Thoracic aorta (tissue), 2 donors: ENCODE results near the gene VPS13A. TPM values are rescaled to one million over a fixed set of nuclear protein-coding genes. Genes with fewer than 3 reads are reported as not detected.

Source experiments
- ATAC-seq: fragments of 150-250 bp; one replicate; pipeline ENCODE4 v1.8.0; 2017; ENCODE audit warnings: low read depth; ENCODE audit not compliant: insufficient number of reproducible peaks, low FRiP score
- DNase-seq: peaks from one replicate; pipeline ENCODE4 v3.0.0-alpha.2; 2020; ENCODE audit warnings: low spot score
- H3K27ac ChIP-seq, 2 donors: fragments of 200-600 bp; sonication (generic); 1 replicate in 1 of 2; 2 replicates in 1 of 2; pipeline ENCODE4 v1.5.1; 2016; ENCODE audit warnings: mild to moderate bottlenecking in 2 of 2, moderate library complexity in 2 of 2
- H3K27me3 ChIP-seq: fragments of 200-600 bp; sonication (generic); replicated peaks from 2 replicates; pipeline ENCODE4 v1.6.0; 2016; ENCODE audit warnings: mild to moderate bottlenecking; ENCODE audit not compliant: insufficient read depth
- H3K36me3 ChIP-seq: fragments of 200-600 bp; sonication (generic); one replicate; pipeline ENCODE4 v1.5.1; 2016
- H3K4me1 ChIP-seq, 2 donors: fragments of 200-600 bp; sonication (generic); 1 replicate in 1 of 2; 2 replicates in 1 of 2; pipeline versions ENCODE4 v1.5.1 to v1.6.0; 2016; ENCODE audit warnings: low read depth in 2 of 2, mild to moderate bottlenecking in 1 of 2; ENCODE audit not compliant: control insufficient read depth in 1 of 2
- H3K4me3 ChIP-seq: fragments of 200-600 bp; sonication (generic); 2 replicates; pipeline ENCODE4 v1.5.1; 2016; ENCODE audit warnings: mild to moderate bottlenecking
- H3K9me3 ChIP-seq: fragments of 200-600 bp; sonication (generic); 2 replicates; pipeline ENCODE4 v1.5.1; 2016
- CTCF ChIP-seq: fragments of 200-600 bp; sonication (generic); IDR thresholded peaks from one replicate; pipeline ENCODE4 v1.5.1; 2019; ENCODE audit warnings: antibody characterized with exemption
- total RNA-seq, 2 donors: library from RNA; depleted of rRNA; stranded (reverse); fragments of >200 nt; gene quantifications; one replicate each; pipeline versions ENCODE4 v1.1.0 to v1.2.3, GENCODE V29; 2016

Gene VPS13A
- total RNA-seq, 2 donors from 2014 or later = 54.8 to 94.8 TPM

DNA sequence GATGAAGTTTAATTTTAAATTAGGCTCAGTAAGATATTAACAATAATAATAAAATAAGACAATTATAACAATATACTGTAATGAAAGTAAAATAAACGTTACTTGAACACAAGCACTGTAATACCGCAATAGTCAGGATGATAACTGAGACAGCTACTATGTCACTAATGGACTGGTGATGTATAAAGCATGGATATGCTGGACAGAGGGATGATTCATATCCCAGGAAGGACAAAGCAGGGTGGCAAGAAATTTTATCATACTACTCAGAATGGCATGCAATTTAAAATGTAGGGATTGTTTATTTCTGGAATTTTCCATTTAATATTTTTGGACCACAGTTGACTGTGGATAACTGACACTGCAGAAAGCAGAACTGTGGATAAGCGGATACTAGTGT, 196.9 kb downstream of the VPS13A start:
- no peak overlapping the region for H3K4me3 ChIP-seq
- no peak for ATAC-seq
- DNase-seq = no peak
- TF ChIP-seq CTCF = no peak
- no peak overlapping the region for H3K27ac ChIP-seq
- no peaks in the 10 kb centered on the region for H3K4me1 ChIP-seq
- H3K9me3 ChIP-seq = no peaks in the 10 kb centered on the region
- H3K36me3 ChIP-seq = peaks cover 11% of the 10 kb centered on the region
- H3K27me3 ChIP-seq = no peaks in the 10 kb centered on the region

GRCh38 chr9:77375956-77376532, 198.7 kb downstream of the VPS13A start:
- Histone ChIP-seq H3K4me3 (no peak overlapping the region), H3K27me3 (no peaks in the 10 kb centered on the region), H3K4me1 (no peaks in the 10 kb centered on the region), H3K9me3 (no peaks in the 10 kb centered on the region), H3K27ac (no peak overlapping the region), H3K36me3 (peaks cover 4% of the 10 kb centered on the region)
- ATAC-seq (no peak), DNase-seq (no peak)
- no peak for TF ChIP-seq CTCF

- ATAC-seq (no peak), DNase-seq (no peak)
- no peak for TF ChIP-seq CTCF
- no peaks in the 10 kb centered on the region for H3K9me3 ChIP-seq
- no peaks in the 10 kb centered on the region for H3K27me3 ChIP-seq
- no peak overlapping the region for H3K4me3 ChIP-seq
- H3K4me1 ChIP-seq = no peaks in the 10 kb centered on the region
- no peaks in the 10 kb centered on the region for H3K36me3 ChIP-seq
- H3K27ac ChIP-seq = no peak overlapping the region
Measured at GRCh38 chr9:77384406-77384805, 207.1 kb downstream of the VPS13A start.

DNA sequence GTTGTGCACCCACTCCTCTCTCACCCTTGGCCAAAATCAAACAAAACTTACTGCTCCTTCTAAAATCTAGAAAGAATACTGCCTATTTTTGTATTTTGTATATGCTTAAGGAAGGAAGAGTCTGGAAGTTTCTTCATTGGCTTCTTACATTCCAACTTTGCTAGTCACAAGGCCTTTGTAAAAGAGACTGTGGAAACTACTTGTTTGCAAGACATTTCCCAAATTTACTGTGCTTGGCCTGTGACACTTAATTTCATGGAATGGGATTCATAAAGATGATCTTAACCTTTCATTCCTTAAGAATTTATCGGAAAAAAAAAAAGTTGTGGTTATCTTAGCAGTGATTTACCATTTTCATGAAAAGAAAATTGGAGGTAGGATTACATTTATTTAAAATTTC, 208.9 kb downstream of the VPS13A start:
- no peak for DNase-seq
- H3K27me3 ChIP-seq = no peaks in the 10 kb centered on the region
- no peak overlapping the region for H3K27ac ChIP-seq
- ATAC-seq = no peak
- H3K36me3 ChIP-seq = peaks cover 4% of the 10 kb centered on the region
- H3K4me1 ChIP-seq = no peaks in the 10 kb centered on the region
- TF ChIP-seq CTCF = no peak
- no peak overlapping the region for H3K4me3 ChIP-seq
- H3K9me3 ChIP-seq = no peaks in the 10 kb centered on the region

DNA sequence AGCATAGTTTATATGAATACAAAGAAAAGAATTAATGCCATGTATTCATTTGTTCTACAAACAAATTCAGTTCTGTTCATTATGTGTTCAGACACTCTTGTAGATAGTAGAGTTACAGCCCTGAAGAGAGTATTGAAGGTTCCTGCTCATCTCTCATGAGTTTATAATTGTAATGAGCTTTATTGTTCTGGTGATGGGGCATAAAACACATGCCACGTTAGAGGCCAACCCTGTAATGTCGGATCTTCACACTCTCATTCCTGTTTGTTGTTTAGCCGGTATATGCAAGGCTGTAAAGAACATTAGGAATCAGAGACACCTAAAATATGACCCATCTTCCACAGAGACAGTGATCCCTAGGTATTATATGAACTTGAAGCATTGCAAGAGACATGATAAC, 214.5 kb downstream of the VPS13A start:
- peaks cover 4% of the 10 kb centered on the region for H3K36me3 ChIP-seq

More for the DNA sequence above, 214.5 kb downstream of the VPS13A start:
- Histone ChIP-seq H3K27ac (no peak overlapping the region), H3K9me3 (no peaks in the 10 kb centered on the region), H3K4me3 (no peak overlapping the region), H3K4me1 (no peaks in the 10 kb centered on the region), H3K27me3 (no peaks in the 10 kb centered on the region)
- no peak for TF ChIP-seq CTCF
- DNase-seq = no peak
- ATAC-seq = no peak
